WTC11 (cell line): ENCODE data around the gene GAL. TPM values are rescaled to one million over a fixed set of nuclear protein-coding genes. Genes with fewer than 3 reads are reported as not detected.

Experiments used
- ATAC-seq: fragments of 200-7000 bp; cut with Tn5 transposase; 2 replicates; pipeline ENCODE4 v1.10.0; 2021; ENCODE audit warnings: mild to moderate bottlenecking, moderate library complexity
- CTCF ChIA-PET: fragments of 300-600 bp; sonication (Branson Sonifier 250); formaldehyde crosslinking; loops from one replicate; lab custom pipeline; 2021; ENCODE audit warnings: antibody characterized with exemption; lab: Charles Lee
- POLR2A ChIA-PET: fragments of 350-600 bp; sonication (Branson Sonifier 250); formaldehyde crosslinking; loops from one replicate; lab custom pipeline; 2021; ENCODE audit warnings: antibody characterized with exemption; lab: Charles Lee
- DNase-seq: peaks from one replicate; pipeline ENCODE4 v3.0.0; 2021; ENCODE audit warnings: low spot score
- H3K27ac Mint-ChIP-seq: 2 replicates; pipeline ENCODE4 v1.8.0; 2021; ENCODE audit warnings: mixed read lengths
- H3K27me3 Mint-ChIP-seq: 2 replicates; pipeline ENCODE4 v1.8.0; 2021; ENCODE audit warnings: low read depth, mild to moderate bottlenecking, moderate library complexity, mixed read lengths
- H3K36me3 Mint-ChIP-seq: 2 replicates; pipeline ENCODE4 v1.8.0; 2021; ENCODE audit warnings: mixed read lengths
- H3K4me1 Mint-ChIP-seq: 2 replicates; pipeline ENCODE4 v1.8.0; 2022; ENCODE audit warnings: mixed read lengths
- H3K4me3 Mint-ChIP-seq: 2 replicates; pipeline ENCODE4 v1.8.0; 2021; ENCODE audit warnings: mild to moderate bottlenecking, moderate library complexity, mixed read lengths
- H3K9me3 Mint-ChIP-seq: 2 replicates; pipeline ENCODE4 v1.8.0; 2021; ENCODE audit warnings: mixed read lengths
- ATF3 ChIP-seq: sonication (generic); formaldehyde crosslinking; conservative IDR thresholded peaks from 2 replicates; pipeline ENCODE4 v1.8.1; 2022; ENCODE audit warnings: mild to moderate bottlenecking, missing genetic modification reagents
- ATF6 ChIP-seq: sonication (generic); formaldehyde crosslinking; IDR thresholded peaks from 2 replicates; pipeline ENCODE4 v1.8.1; 2023; ENCODE audit warnings: mild to moderate bottlenecking, missing genetic modification reagents
- E2F4 ChIP-seq: sonication (generic); formaldehyde crosslinking; IDR thresholded peaks from 2 replicates; pipeline ENCODE4 v1.8.1; 2022; ENCODE audit warnings: low read depth, mild to moderate bottlenecking, moderate library complexity, missing genetic modification reagents, borderline replicate concordance
- ELF4 ChIP-seq: sonication (generic); formaldehyde crosslinking; IDR thresholded peaks from 2 replicates; pipeline ENCODE4 v1.8.1; 2022; ENCODE audit warnings: low read depth, mild to moderate bottlenecking, moderate library complexity, missing genetic modification reagents
- EMX1 ChIP-seq: fragments of 250-450 bp; sonication (Bioruptor Pico); IDR thresholded peaks from 2 replicates; pipeline ENCODE4 v1.8.0; 2021; ENCODE audit warnings: mild to moderate bottlenecking
- ERG ChIP-seq: fragments of 250-450 bp; sonication (Bioruptor Pico); IDR thresholded peaks from 2 replicates; pipeline ENCODE4 v1.8.0; 2021; ENCODE audit warnings: mild to moderate bottlenecking
- GRHL2 ChIP-seq: fragments of 250-450 bp; sonication (Bioruptor Pico); IDR thresholded peaks from 2 replicates; pipeline ENCODE4 v1.8.0; 2022; ENCODE audit warnings: mild to moderate bottlenecking, moderate library complexity; ENCODE audit not compliant: insufficient replicate concordance, severe bottlenecking
- HMGXB4 ChIP-seq: sonication (generic); formaldehyde crosslinking; IDR thresholded peaks from 2 replicates; pipeline ENCODE4 v1.8.1; 2023; ENCODE audit warnings: mild to moderate bottlenecking, moderate library complexity, missing genetic modification reagents
- JAZF1 ChIP-seq: fragments of 250-450 bp; sonication (Bioruptor Pico); IDR thresholded peaks from 2 replicates; pipeline ENCODE4 v1.9.0; 2021; ENCODE audit warnings: moderate library complexity, mild to moderate bottlenecking, inconsistent platforms
- MYBL2 ChIP-seq: sonication (generic); formaldehyde crosslinking; IDR thresholded peaks from 2 replicates; pipeline ENCODE4 v1.8.1; 2023; ENCODE audit warnings: mild to moderate bottlenecking, moderate library complexity, missing genetic modification reagents
- NFE2L1 ChIP-seq: sonication (generic); formaldehyde crosslinking; IDR thresholded peaks from 2 replicates; pipeline ENCODE4 v1.8.1; 2023; ENCODE audit warnings: missing genetic modification reagents
- NR2C2 ChIP-seq: sonication (generic); formaldehyde crosslinking; IDR thresholded peaks from 2 replicates; pipeline ENCODE4 v1.8.0; 2022; ENCODE audit warnings: mild to moderate bottlenecking, missing genetic modification reagents
- NR3C1 ChIP-seq: sonication (generic); formaldehyde crosslinking; conservative IDR thresholded peaks from 2 replicates; pipeline ENCODE4 v1.8.1; 2023; ENCODE audit warnings: low read depth, mild to moderate bottlenecking, missing genetic modification reagents
- TCF7 ChIP-seq: sonication (generic); formaldehyde crosslinking; IDR thresholded peaks from 2 replicates; pipeline ENCODE4 v1.8.0; 2022; ENCODE audit warnings: mild to moderate bottlenecking, low read depth, missing genetic modification reagents, moderate library complexity
- ZNF532 ChIP-seq: fragments of 250-450 bp; sonication (Bioruptor Pico); IDR thresholded peaks from 2 replicates; pipeline ENCODE4 v1.9.0; 2021; ENCODE audit warnings: mild to moderate bottlenecking, borderline replicate concordance
- ZSCAN18 ChIP-seq: fragments of 250-450 bp; sonication (Bioruptor Pico); IDR thresholded peaks from 2 replicates; pipeline ENCODE4 v2.1.2; 2022; ENCODE audit warnings: mild to moderate bottlenecking, moderate library complexity
- total RNA-seq: library from RNA; stranded (reverse); gene quantifications from 3 replicates; pipeline ENCODE4 v1.2.3, GENCODE V29; 2021

The GAL gene
- total RNA-seq, 1 experiment from 2014 or later = 102 TPM

- CTCF ChIA-PET = no interaction called here
- Mint-ChIP-seq H3K4me3 (no peak overlapping the region), H3K36me3 (peaks cover 15% of the 10 kb centered on the region)
These were observed 32.2 kb upstream of the GAL start for GRCh38 chr11:68651985-68652682.

GRCh38 chr11:68652683-68653156, 31.6 kb upstream of the GAL start:
- Mint-ChIP-seq H3K4me3 (no peak overlapping the region), H3K27ac (no peak overlapping the region), H3K27me3 (peaks cover 3% of the 10 kb centered on the region; the same call in 1 of the 2 replicates), H3K4me1 (peaks cover 14% of the 10 kb centered on the region; the same call in 1 of the 2 replicates), H3K36me3 (peaks cover 10% of the 10 kb centered on the region), H3K9me3 (peaks cover 12% of the 10 kb centered on the region)
- POLR2A ChIA-PET = no interaction called here
- no peak for DNase-seq
- CTCF ChIA-PET = no interaction called here
- no peak for ATAC-seq
- TF ChIP-seq ELF4 (CRISPR knock-in tag) = no peak
- no peak for TF ChIP-seq ZSCAN18 (CRISPR knock-in tag)
- TF ChIP-seq E2F4 = no peak
- TF ChIP-seq TCF7 (CRISPR knock-in tag) = no peak
- TF ChIP-seq NR2C2 (CRISPR knock-in tag) = no peak
- TF ChIP-seq ATF3 (CRISPR knock-in tag) = no peak
- TF ChIP-seq EMX1 (CRISPR knock-in tag) = no peak
- TF ChIP-seq NR3C1 (CRISPR knock-in tag) = no peak
- no peak for TF ChIP-seq JAZF1 (CRISPR knock-in tag)
- no peak for TF ChIP-seq MYBL2
- no peak for TF ChIP-seq HMGXB4
- TF ChIP-seq GRHL2 (CRISPR knock-in tag) = no peak
- no peak for TF ChIP-seq ATF6
- TF ChIP-seq ERG (CRISPR knock-in tag) = no peak
- TF ChIP-seq NFE2L1 (CRISPR knock-in tag) = no peak
- TF ChIP-seq, all 79 proteins: peak for 0

More at GRCh38 chr11:68651985-68652682, 32.2 kb upstream of the GAL start:
- Mint-ChIP-seq H3K4me1 (peaks cover 12% of the 10 kb centered on the region; the same call in 1 of the 2 replicates), H3K27me3 (peaks cover 3% of the 10 kb centered on the region; the same call in 1 of the 2 replicates), H3K9me3 (peaks cover 16% of the 10 kb centered on the region), H3K27ac (no peak overlapping the region)
- ATAC-seq = no peak
- DNase-seq = no peak
- TF ChIP-seq ZNF532 (CRISPR knock-in tag) = no peak
- POLR2A ChIA-PET = no interaction called here
